ENCODE data around the gene NINJ1.

- no peak for TF ChIP-seq CTCF (IDR thresholded peaks at IDR 0.05; ENCODE audit: extremely low read depth in 1 of 2, insufficient read depth in 1 of 2, low read depth in 1 of 2, low read length in 2 of 2)
- no peak for TF ChIP-seq POLR2AphosphoS5 (IDR thresholded peaks at IDR 0.05; ENCODE audit: insufficient read depth, low read depth, low read length)
- TF ChIP-seq POLR2A (IDR thresholded peaks at IDR 0.05; ENCODE audit: low read depth, low read length) = no peak
- no peak for TF ChIP-seq FOS (IDR thresholded peaks at IDR 0.05; ENCODE audit: borderline replicate concordance, insufficient read depth, low read length)
- no peak for TF ChIP-seq MAX (IDR thresholded peaks at IDR 0.05; ENCODE audit: insufficient read depth, insufficient read length)
- TF ChIP-seq MYC (IDR thresholded peaks at IDR 0.05; ENCODE audit: low read depth, low read length) = no peak
- TF ChIP-seq EZH2 (IDR thresholded peaks at IDR 0.05; ENCODE audit: borderline replicate concordance, low read depth, low read length, severe bottlenecking) = no peak
Measured at GRCh38 chr9:93093127-93093876, 40.7 kb downstream of the NINJ1 start.
